SK-N-DZ (cell line): ENCODE measurements around the gene STRIP1.

ENCODE experiments used
- DNase-seq: peaks from one replicate; pipeline ENCODE4 v3.0.0-alpha.2; 2015; ENCODE audit warnings: low spot score

Gene STRIP1

GRCh38 chr1:110050602-110051261, 16.3 kb downstream of the STRIP1 start:
- no peak for DNase-seq

- no peak for DNase-seq
Observed at GRCh38 chr1:110051262-110051648, 16.8 kb downstream of the STRIP1 start.

- DNase-seq, result peak; percentile 64
Observed at GRCh38 chr1:110053552-110054428, 19.4 kb downstream of the STRIP1 start.

GRCh38 chr1:110055493-110056284, 21.3 kb downstream of the STRIP1 start:
- no peak for DNase-seq

- no peak for DNase-seq
Observed at GRCh38 chr1:110056285-110056683, 21.9 kb downstream of the STRIP1 start.

- DNase-seq, result no peak
Observed at GRCh38 chr1:110056776-110057175, 22.4 kb downstream of the STRIP1 start.

GRCh38 chr1:110057963-110058518, 23.6 kb downstream of the STRIP1 start:
- DNase-seq, result peak; percentile 72

- DNase-seq, result no peak
Observed at GRCh38 chr1:110058591-110058990, 24.2 kb downstream of the STRIP1 start.

GRCh38 chr1:110059133-110059863, 24.9 kb downstream of the STRIP1 start:
- peak; percentile 69 for DNase-seq

- DNase-seq, result peak; percentile 40
Observed at GRCh38 chr1:110060034-110060661, 25.7 kb downstream of the STRIP1 start.

- DNase-seq, result no peak
Observed at GRCh38 chr1:110060662-110061060, 26.2 kb downstream of the STRIP1 start.

- no peak for DNase-seq
Observed at GRCh38 chr1:110061341-110061740, 26.9 kb downstream of the STRIP1 start.

- DNase-seq, result peak; percentile 91
Observed at GRCh38 chr1:110062612-110063011, 28.2 kb downstream of the STRIP1 start.

GRCh38 chr1:110063781-110064180, 29.4 kb downstream of the STRIP1 start:
- no peak for DNase-seq

- no peak for DNase-seq
Observed at GRCh38 chr1:110064576-110065337, 30.3 kb downstream of the STRIP1 start.

GRCh38 chr1:110065841-110066240, 31.4 kb downstream of the STRIP1 start:
- DNase-seq, result no peak

- no peak for DNase-seq
Observed at GRCh38 chr1:110067479-110067892, 33.1 kb downstream of the STRIP1 start.

GRCh38 chr1:110067893-110068645, 33.6 kb downstream of the STRIP1 start:
- DNase-seq, result no peak
